GOT3 (cell line): ENCODE data around the gene TLN1.
A peak's percentile ranks its signal among the peaks of the same experiment; 100 is the strongest.

Experiments used
- DNase-seq: peaks from one replicate; lab custom pipeline; 2025; ENCODE audit warnings: mixed read lengths; lab: John Stamatoyannopoulos, UW

Gene TLN1

DNA sequence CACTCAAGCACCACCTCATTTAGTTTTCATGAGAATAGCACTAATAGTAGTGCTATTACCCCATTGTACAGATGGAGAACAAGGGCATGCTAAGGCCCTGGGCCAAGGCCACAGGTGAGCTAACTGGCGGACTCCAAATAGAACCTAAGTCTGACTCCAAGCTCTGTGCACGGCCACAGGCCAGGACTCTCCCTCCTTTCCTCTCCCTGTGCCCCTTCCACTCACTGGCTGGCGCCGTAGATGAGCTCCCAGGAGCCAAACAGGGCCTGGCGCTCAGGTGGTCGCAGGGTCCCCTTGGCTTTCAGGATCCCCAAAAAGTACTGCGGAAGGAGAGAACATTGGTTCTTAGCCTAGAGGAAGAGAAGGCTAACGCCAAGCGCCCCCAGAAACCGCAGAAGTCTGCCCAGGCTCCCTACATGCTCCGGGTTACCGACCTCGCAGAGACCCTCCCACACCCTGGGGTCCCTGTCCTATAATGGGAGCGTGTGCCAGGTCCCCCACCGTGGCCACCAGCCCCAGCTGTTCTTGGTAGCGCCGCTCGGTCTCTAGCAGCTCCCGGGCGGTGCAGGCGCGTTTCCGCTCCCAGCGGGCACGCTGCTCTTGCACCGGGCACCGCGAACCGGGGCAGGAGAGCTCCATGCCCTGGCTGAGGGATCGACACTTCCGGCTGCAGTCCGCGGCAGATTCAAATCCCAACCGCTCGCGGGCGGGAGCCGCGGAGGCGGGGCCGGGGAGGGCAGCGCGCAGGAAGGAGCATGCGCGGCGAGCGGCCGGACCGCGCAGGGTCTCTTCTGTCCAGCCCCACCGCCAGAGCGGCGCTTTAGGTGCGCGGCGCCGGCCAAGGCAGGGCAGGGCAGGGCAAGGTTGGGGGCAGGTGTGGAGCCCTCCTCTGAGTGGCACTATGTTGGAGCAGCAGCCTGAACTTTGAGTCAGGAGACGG, 67.2 kb downstream of the TLN1 start, which contains the start of gene ARHGEF39:
TSS of gene ARHGEF39 (minus strand) at position 665 of the 940 bp plus-strand sequence. CDS start at position 639, 26 bp downstream.
- DNase-seq: no peak

DNA sequence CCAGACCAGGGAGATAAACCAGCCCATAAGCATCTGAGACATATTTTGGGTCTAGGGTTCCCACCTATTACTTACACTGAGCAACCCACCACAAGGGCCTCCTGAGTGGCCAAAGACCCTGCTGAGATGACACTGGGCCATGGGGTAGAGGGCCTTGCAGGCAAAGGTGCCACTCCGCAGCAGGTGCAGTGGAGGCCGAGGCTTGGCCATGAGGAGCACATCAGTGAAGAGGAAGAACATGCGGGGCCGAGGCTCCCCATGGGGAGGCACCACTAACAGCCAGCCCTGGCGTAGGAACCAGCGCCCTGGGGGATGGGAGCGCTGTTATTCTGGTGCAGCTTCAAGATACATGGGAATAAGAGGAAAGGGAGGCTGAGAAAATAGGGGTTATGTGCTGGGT, 69.6 kb downstream of the TLN1 start:
- DNase-seq: no peak

DNA sequence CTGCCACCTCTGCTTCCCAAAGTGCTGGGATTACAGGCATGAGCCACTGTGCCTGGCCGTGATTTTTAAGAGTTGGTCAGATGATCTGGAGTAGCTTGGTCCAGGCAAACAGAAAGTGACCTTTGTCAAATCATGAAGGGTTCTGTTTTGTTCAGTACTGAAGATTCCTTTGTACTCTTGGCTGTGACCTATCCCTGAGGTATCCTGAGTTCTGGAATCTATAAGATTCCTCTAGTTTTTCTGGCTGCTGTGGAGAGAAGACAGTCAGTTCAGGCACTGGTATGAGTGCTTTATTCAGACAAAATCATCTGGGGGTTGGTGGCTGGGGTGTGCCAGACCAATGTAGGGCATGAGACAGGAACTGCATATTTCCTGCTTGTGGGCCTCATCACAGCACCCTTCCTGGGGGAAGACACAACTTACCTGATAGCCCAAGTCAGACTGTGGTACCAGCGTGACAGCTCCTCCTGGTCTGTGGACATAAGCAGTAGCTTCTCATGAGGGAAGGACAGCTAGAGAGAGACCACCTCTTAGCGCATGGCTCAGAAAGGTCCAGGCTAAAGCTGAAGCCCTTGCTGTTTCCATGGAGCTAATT, 70.1 kb downstream of the TLN1 start:
- DNase-seq: no peak

GRCh38 chr9:35660966-35661415, 71.0 kb downstream of the TLN1 start:
- no peak for DNase-seq

DNA sequence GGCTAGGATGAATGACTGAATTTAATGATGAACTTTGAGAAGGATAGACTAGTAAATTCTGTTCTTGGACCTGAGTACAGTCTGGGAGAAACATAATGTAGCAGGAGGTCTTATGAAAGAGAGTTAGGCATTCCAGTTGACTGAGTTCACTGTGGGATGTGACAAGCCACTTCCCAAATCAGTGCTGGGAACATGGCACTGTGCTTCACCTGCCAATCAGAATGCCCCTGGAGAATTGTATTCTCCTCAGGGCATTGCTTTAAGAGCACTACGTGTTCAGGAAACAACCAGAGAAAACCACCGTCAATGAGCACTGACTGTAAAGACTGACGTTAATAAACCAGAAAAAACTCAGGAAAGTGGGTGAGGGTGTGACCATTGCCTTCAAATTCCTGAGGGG, 72.7 kb downstream of the TLN1 start:
- DNase-seq: no peak

DNA sequence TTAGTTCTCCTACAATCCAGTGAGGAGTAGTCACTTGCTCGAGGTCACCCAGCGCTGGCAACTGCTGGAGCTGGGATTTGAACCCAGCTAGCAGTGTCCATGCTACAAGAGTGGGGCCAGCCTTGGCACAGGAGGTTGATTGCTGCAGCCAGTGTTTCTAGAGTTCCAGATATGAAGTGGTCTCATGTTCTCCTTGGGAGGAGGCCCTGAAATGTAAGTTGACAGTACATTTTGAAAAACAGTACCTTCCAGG, 73.1 kb downstream of the TLN1 start:
- DNase-seq: no peak

GRCh38 chr9:35658137-35658967, 73.6 kb downstream of the TLN1 start, which contains the start of gene CCDC107:
Gene CCDC107 (plus strand): TSS chr9:35658292. CDS start chr9:35658380, 88 bp downstream.
- no peak for DNase-seq

- DNase-seq: peak; percentile 80
Observed at GRCh38 chr9:35657546-35658136, 74.4 kb downstream of the TLN1 start, which contains the start of gene RMRP. Gene RMRP (minus strand): TSS chr9:35658019.

DNA sequence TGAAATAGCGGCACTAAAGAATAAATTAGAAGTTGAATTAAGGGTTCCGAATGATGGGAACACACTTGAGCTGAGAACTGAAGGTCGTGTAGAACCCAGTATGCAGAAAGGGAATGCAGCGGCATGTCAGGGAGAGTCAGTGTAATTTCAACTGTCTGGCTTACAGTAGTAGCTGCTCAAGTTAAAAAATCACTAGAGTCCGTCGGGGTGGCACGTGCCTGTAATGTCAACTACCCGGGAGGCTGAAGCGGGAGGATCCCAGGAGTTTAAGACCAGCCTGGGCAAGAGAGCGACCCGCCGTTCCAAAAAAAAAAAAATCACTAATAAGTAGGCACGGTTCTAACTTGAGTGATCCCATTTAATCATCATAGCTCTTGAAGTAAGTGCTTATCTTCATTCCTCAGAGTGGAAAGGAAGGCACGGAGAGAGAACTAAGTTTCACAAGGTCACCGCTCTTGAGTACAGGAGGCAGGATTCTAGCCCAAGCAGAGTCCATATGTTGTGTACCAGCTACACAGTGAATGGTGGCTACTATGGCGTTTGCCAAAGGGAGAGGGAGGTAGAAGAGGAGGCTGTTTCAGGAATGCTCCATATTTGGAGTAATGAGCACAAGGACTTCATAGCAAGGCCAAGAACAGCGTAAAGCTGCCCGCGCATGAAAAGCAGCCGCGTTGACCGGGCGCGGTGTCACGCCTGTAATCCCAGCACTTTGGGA, 75.0 kb downstream of the TLN1 start:
- DNase-seq: no peak

DNA sequence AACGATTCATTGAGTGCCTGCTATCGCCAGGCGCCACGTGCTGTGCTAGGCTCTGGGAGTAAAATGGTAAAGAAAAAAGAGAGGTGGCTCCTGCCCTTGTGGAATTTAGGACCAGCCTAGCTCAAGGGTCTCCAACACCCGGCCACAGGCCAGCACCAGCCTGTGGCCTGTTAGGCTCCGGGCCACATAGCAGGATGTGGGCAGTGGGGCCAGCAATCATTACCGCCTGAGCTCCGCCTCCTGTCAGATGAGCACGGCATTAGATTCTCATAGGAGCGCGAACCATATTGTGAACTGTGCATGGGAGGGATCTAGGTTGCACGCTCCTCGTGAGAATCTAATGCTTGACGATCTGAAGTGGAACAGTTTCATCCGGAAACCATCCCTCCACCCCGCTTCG, 75.6 kb downstream of the TLN1 start:
- no peak for DNase-seq

GRCh38 chr9:35653611-35654010, 78.4 kb downstream of the TLN1 start:
- no peak for DNase-seq

DNA sequence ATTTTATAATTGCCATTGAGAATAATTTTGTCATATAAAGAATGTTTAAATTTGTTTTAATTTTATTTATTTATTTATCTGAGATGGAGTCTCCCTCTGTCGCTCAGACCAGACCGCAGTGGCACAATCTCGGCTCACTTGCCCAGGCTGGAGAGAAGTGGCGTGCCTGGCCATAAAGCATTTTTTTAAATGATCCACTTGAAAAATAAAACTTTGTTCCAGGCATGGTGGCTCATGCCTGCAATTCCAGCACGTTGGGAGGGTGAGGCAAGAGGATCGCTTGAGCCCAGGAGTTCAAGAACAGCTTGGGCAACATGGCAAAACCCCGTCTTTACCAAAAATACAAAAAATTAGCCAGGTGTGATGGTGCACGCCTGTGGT, 79.2 kb downstream of the TLN1 start:
- no peak for DNase-seq

- no peak for DNase-seq
Observed at GRCh38 chr9:35651956-35652828, 79.8 kb downstream of the TLN1 start.

- DNase-seq: no peak
Observed at GRCh38 chr9:35650341-35651158, 81.4 kb downstream of the TLN1 start, which contains the start of gene SIT1. Gene SIT1 (minus strand): TSS chr9:35650931. CDS start chr9:35650853, 78 bp downstream.

- DNase-seq: no peak
Observed at GRCh38 chr9:35649431-35650340, 82.3 kb downstream of the TLN1 start.
